K562 (cell line): ENCODE data around the gene PI4K2A. TPM values are rescaled to one million over a fixed set of nuclear protein-coding genes. Genes with fewer than 3 reads are reported as not detected.

Source experiments
- ATAC-seq: fragments of 200-7000 bp; cut with Tn5 transposase; 3 replicates; pipeline ENCODE4 v1.9.1; 2020; ENCODE audit warnings: moderate library complexity
- BruUV-seq: library from RNA; stranded (reverse); fragments of 400-500 nt; replicated peaks from 2 replicates; lab custom pipeline; 2021; lab: Mats Ljungman, UMichigan
- CTCF ChIA-PET: fragments of 300-600 bp; formaldehyde crosslinking; extraction: SDS; loops from one replicate; lab custom pipeline; 2021; ENCODE audit warnings: low intra/inter-chr PET ratio; lab: Yijun Ruan, JAX
- POLR2A ChIA-PET: fragments of 300-600, 350-650 bp; sonication (Branson Sonifier 250); formaldehyde crosslinking; extraction: SDS; loops from one replicate; lab custom pipeline; 2021; ENCODE audit warnings: antibody characterized with exemption, inconsistent platforms; lab: Yijun Ruan, JAX
- DNase-seq, 4 experiments: peaks; one replicate each; pipeline versions ENCODE4 v3.0.0 to v3.0.0-alpha.2; 2011 to 2018; ENCODE audit warnings: low spot score in 3 of 4, mixed read lengths in 3 of 4; ENCODE audit errors: extremely low read depth in 1 of 4
- FAIRE-seq: peaks from 2 replicates; lab custom pipeline; 2011; peaks lifted over from hg19 to GRCh38; lab: Jason Lieb, UNC
- H2AFZ ChIP-seq: 2 replicates; pipeline ENCODE4 v1.6.0; 2011; ENCODE audit warnings: low read depth, low read length, control low read depth, inconsistent platforms
- H3K27ac ChIP-seq: fragments of 200-600 bp; 3 replicates; pipeline ENCODE4 v1.8.0; 2011; ENCODE audit warnings: low read depth, mild to moderate bottlenecking, control low read depth, inconsistent platforms, low read length, moderate library complexity, mixed read lengths; ENCODE audit errors: extremely low read depth
- H3K27me3 ChIP-seq, 2 experiments: fragments of 300-600 bp in 1 of 2; 2 replicates in 1 of 2; 3 replicates in 1 of 2; pipeline versions ENCODE4 v1.6.0 to v1.8.0; 2011; ENCODE audit warnings: inconsistent platforms in 2 of 2, low read length in 2 of 2, mild to moderate bottlenecking in 1 of 2, mixed read lengths in 1 of 2, moderate library complexity in 1 of 2; ENCODE audit not compliant: control insufficient read depth in 2 of 2, insufficient read depth in 2 of 2
- H3K36me3 ChIP-seq: fragments of 300-600 bp; 3 replicates; pipeline ENCODE4 v1.8.0; 2011; ENCODE audit warnings: mild to moderate bottlenecking, low read length, inconsistent platforms; ENCODE audit not compliant: control insufficient read depth, insufficient read depth
- H3K4me1 ChIP-seq, 2 experiments: fragments of 200-600 bp in 1 of 2; replicated peaks in 1 of 2; 2 replicates in 1 of 2; 3 replicates in 1 of 2; pipeline versions ENCODE4 v1.5.1 to v1.8.0; 2011; ENCODE audit warnings: inconsistent platforms in 2 of 2, low read length in 2 of 2, mild to moderate bottlenecking in 1 of 2, mixed read lengths in 1 of 2, moderate library complexity in 1 of 2; ENCODE audit not compliant: control insufficient read depth in 2 of 2, insufficient read depth in 2 of 2
- H3K4me2 ChIP-seq: 2 replicates; pipeline ENCODE4 v1.6.1; 2011; ENCODE audit warnings: low read length, control low read depth, inconsistent platforms, mixed read lengths; ENCODE audit not compliant: insufficient read depth
- H3K4me3 ChIP-seq: fragments of 200-600 bp; sonication (generic), shearing (Covaris generic); 2 replicates; pipeline ENCODE4 v1.5.1; 2016; ENCODE audit warnings: control low read depth, inconsistent platforms
- H3K79me2 ChIP-seq: fragments of 200-600 bp; 3 replicates; pipeline ENCODE4 v1.8.0; 2011; ENCODE audit warnings: low read length, inconsistent platforms; ENCODE audit not compliant: control insufficient read depth, insufficient read depth
- H3K9ac ChIP-seq, 2 experiments: 2 replicates each; pipeline versions ENCODE4 v1.6.0 to v1.6.1; 2011; ENCODE audit warnings: low read depth in 2 of 2, low read length in 2 of 2, control low read depth in 1 of 2, inconsistent platforms in 1 of 2, mild to moderate bottlenecking in 1 of 2, mixed read lengths in 1 of 2; ENCODE audit not compliant: insufficient read depth in 1 of 2
- H3K9me1 ChIP-seq: one replicate; pipeline ENCODE4 v1.6.0; 2011; ENCODE audit warnings: inconsistent platforms, mild to moderate bottlenecking, low read length, moderate library complexity; ENCODE audit not compliant: control insufficient read depth, insufficient read depth
- H3K9me3 ChIP-seq: replicated peaks from 2 replicates; pipeline ENCODE4 v1.5.1; 2011; ENCODE audit warnings: low read depth, low read length, inconsistent platforms; ENCODE audit not compliant: control insufficient read depth, insufficient read depth
- H4K20me1 ChIP-seq: replicated peaks from 2 replicates; pipeline ENCODE4 v1.6.1; 2011; ENCODE audit warnings: low read length, inconsistent platforms, mixed read lengths; ENCODE audit not compliant: control insufficient read depth, insufficient read depth
- FOXO4 ChIP-seq: fragments of 450-650 bp; formaldehyde crosslinking; IDR thresholded peaks from 2 replicates; pipeline ENCODE4 v1.4.0; 2020; ENCODE audit warnings: mild to moderate bottlenecking, moderate library complexity
- HMGN3 ChIP-seq: IDR thresholded peaks from 2 replicates; pipeline ENCODE4 v1.6.1; 2011; ENCODE audit warnings: borderline replicate concordance, low read depth, mild to moderate bottlenecking, mixed read lengths, low read length; ENCODE audit not compliant: insufficient read length; ENCODE audit errors: extremely low read depth
- MAZ ChIP-seq, 2 experiments: fragments of 450-650 bp in 1 of 2; sonication (generic) in 1 of 2; formaldehyde crosslinking; IDR thresholded peaks in 1 of 2; conservative IDR thresholded peaks in 1 of 2; 2 replicates each; pipeline versions ENCODE4 v1.4.0 to v1.5.0; 2020; ENCODE audit warnings: mild to moderate bottlenecking in 1 of 2, missing genetic modification reagents in 1 of 2
- MED1 ChIP-seq: sonication (generic); formaldehyde crosslinking; IDR thresholded peaks from 2 replicates; pipeline ENCODE4 v1.8.1; 2023; ENCODE audit warnings: missing genetic modification reagents, borderline replicate concordance
- PHF8 ChIP-seq: fragments of 200-600 bp; sonication (generic); IDR thresholded peaks from 2 replicates; pipeline ENCODE4 v1.6.1; 2012; ENCODE audit warnings: mixed run types, mild to moderate bottlenecking, inconsistent platforms, low read length, moderate library complexity, borderline replicate concordance
- SP2 ChIP-seq: IDR thresholded peaks from 2 replicates; pipeline ENCODE4 v1.6.1; 2011; ENCODE audit warnings: mild to moderate bottlenecking, low read depth, low read length, moderate library complexity; ENCODE audit not compliant: poor library complexity, severe bottlenecking; ENCODE audit errors: extremely low read depth
- TCFL5 ChIP-seq: fragments of 250-450 bp; sonication (Bioruptor Pico); conservative IDR thresholded peaks from 2 replicates; pipeline ENCODE4 v1.6.1; 2021; ENCODE audit warnings: mild to moderate bottlenecking, moderate library complexity, matching md5 sums
- TEAD2 ChIP-seq: fragments of 450-650 bp; IDR thresholded peaks from 2 replicates; pipeline ENCODE4 v1.6.1; 2016; ENCODE audit warnings: missing genetic modification characterization, control low read depth, missing compliant biosample characterization
- XRCC4 ChIP-seq: IDR thresholded peaks from one replicate; pipeline ENCODE4 v1.6.1; 2011; ENCODE audit not compliant: insufficient read depth, insufficient read length; ENCODE audit errors: extremely low read depth
- ZEB2 ChIP-seq: fragments of 450-650 bp; IDR thresholded peaks from 2 replicates; pipeline ENCODE4 v1.6.1; 2016
- ZHX1 ChIP-seq: fragments of 150-350 bp; conservative IDR thresholded peaks from 2 replicates; pipeline ENCODE4 v1.6.1; 2014; ENCODE audit warnings: low read length
- ZNF143 ChIP-seq: sonication (generic); formaldehyde crosslinking; IDR thresholded peaks from 2 replicates; pipeline ENCODE4 v1.9.0; 2022; ENCODE audit warnings: mild to moderate bottlenecking, missing genetic modification reagents
- ZNF232 ChIP-seq: sonication (generic); formaldehyde crosslinking; IDR thresholded peaks from 2 replicates; pipeline ENCODE4 v1.8.0; 2022; ENCODE audit warnings: mild to moderate bottlenecking, missing genetic modification reagents
- ZNF431 ChIP-seq: sonication (generic); formaldehyde crosslinking; IDR thresholded peaks from 2 replicates; pipeline ENCODE4 v1.8.0; 2022; ENCODE audit warnings: mild to moderate bottlenecking, missing genetic modification reagents
- WGBS: fragments of 100-300 bp; shearing (Covaris generic); methylation state at CpG from one replicate; pipeline ENCODE4 v1.1.6; 2016; ENCODE audit warnings: low coverage, mixed read lengths; ENCODE audit not compliant: insufficient coverage; ENCODE audit errors: missing lambda C conversion rate; 5-methylcytosine and 5-hydroxymethylcytosine counted together
- in situ Hi-C: fragments of 300-500 bp; cut with MboI; formaldehyde crosslinking; loops from 4 replicates; pipeline ENCODE4 v1.15.0; 2018; ENCODE audit warnings: inconsistent platforms, mixed read lengths
- intact Hi-C: fragments of 100-400 bp; cut with micrococcal nuclease; formaldehyde crosslinking; loops from 2 replicates; pipeline ENCODE4 v1.14.2; 2022
- polyA plus RNA-seq, 8 experiments: library from polyadenylated mRNA; depleted of rRNA in 4 of 8; stranded (reverse) in 5 of 8; unstranded in 3 of 8; fragments of >200 nt; fragmentation: Nextera tagmentation in 2 of 8; fragmentation: Illumina TruSeq in 1 of 8; extraction: Ambion mirVana in 2 of 8; extraction: Trizol in 1 of 8; gene quantifications; 2 replicates each; pipeline versions ENCODE4 v1.2.1 to v1.2.3, GENCODE V29; 2011 to 2014; ENCODE audit warnings: inconsistent platforms in 1 of 8, missing spikeins in 1 of 8
- total RNA-seq, 7 experiments: library from RNA; depleted of rRNA in 6 of 7; stranded (reverse); fragments of >200 nt in 6 of 7; fragmentation: Illumina TruSeq in 2 of 7; extraction: Trizol in 2 of 7; gene quantifications; 2 replicates each; pipeline versions ENCODE4 v1.2.1 to v1.2.3, GENCODE V29; 2011 to 2021; ENCODE audit warnings: low replicate concordance in 1 of 7
- TF ChIP-seq, protein P1 (sequence below): sonication (generic); formaldehyde crosslinking; IDR thresholded peaks from 2 replicates; pipeline ENCODE4 v1.8.0; 2022; ENCODE audit warnings: missing genetic modification reagents, mild to moderate bottlenecking, borderline replicate concordance
- TF ChIP-seq, protein P2 (sequence below), 3 experiments: IDR thresholded peaks in 2 of 3; conservative IDR thresholded peaks in 1 of 3; 2 replicates each; pipeline ENCODE4 v1.5.1; 2011 to 2012; ENCODE audit warnings: low read length in 3 of 3, mild to moderate bottlenecking in 3 of 3, control low read depth in 2 of 3, improper control_type of control experiment in 1 of 3, inconsistent platforms in 1 of 3, low read depth in 1 of 3, mixed read lengths in 1 of 3, moderate library complexity in 1 of 3; ENCODE audit not compliant: insufficient read depth in 2 of 3

PI4K2A gene
- total and polyA plus RNA-seq, 9 of the 15 experiments (the other 6 are each of a cell fraction or from before 2014, with no cell fraction given): 4.4 to 28.4 (median 16.5) TPM

DNA sequence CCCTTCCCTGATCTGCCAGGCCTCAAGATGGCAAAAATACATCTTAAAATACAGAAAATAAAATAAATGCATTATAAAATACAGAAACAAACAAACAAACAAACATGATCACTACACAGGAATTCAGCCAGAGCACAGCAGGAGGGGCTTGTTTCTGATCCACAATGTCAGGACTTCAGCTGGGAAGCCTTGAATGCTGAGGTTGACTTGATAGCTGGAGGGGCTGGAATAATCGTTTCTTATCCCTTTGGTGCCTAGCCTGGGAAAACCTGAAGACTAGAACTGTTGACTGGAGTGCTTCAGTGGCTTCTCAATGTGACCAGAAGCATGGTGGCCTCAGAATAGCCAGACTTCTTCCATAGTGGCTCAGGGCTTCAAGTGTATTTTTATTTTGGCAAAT, 63.9 kb downstream of the PI4K2A start:
- ChIA-PET CTCF (no interaction called here), POLR2A (interaction anchor here (0.7 to 1.4 kb wide), 3 partner anchors 11 to 1781 kb away, joined by 3 read pairs; partner anchors contain the start of gene AVPI1)
- Histone ChIP-seq H3K79me2 (no peaks in the 10 kb centered on the region), H3K4me1 (peaks cover 0 to 3% of the 10 kb centered on the region in 2 experiments; a peak in 4 of 5 replicates), H3K9me1 (no peaks in the 10 kb centered on the region), H4K20me1 (no peaks in the 10 kb centered on the region; the same call in 1 of the 2 replicates), H2AFZ (no peak overlapping the region), H3K4me2 (no peak overlapping the region), H3K9me3 (no peaks in the 10 kb centered on the region), H3K36me3 (no peaks in the 10 kb centered on the region), H3K4me3 (no peak overlapping the region), H3K9ac (no peak overlapping the region), H3K27me3 (no peaks in the 10 kb centered on the region), H3K27ac (no peak overlapping the region)
- no peak for DNase-seq
- intact Hi-C loops (no loop called here), in situ Hi-C loops (no loop called here)
- no TSS peak for BruUV-seq
- FAIRE-seq: no peak
- ATAC-seq: no peak
- WGBS: 33% methylated on average over 1 of the region's 1 CpG
- TF ChIP-seq ZNF431 (CRISPR knock-in tag) (no peak), XRCC4 (no peak), ZNF232 (CRISPR knock-in tag) (no peak), TEAD2 (tag) (no peak), PHF8 (no peak), ZEB2 (no peak), SP2 (no peak), HMGN3 (no peak), ZNF143 (CRISPR knock-in tag) (no peak), MED1 (CRISPR knock-in tag) (no peak), MAZ (CRISPR knock-in tag; conservative IDR thresholded peaks at IDR 0.05 in 1 of 2, IDR thresholded peaks at IDR 0.05 in 1 of 2) (no peak), ZHX1 (no peak), FOXO4 (CRISPR knock-in tag) (no peak), TCFL5 (no peak)
- TF ChIP-seq, protein P1, sequence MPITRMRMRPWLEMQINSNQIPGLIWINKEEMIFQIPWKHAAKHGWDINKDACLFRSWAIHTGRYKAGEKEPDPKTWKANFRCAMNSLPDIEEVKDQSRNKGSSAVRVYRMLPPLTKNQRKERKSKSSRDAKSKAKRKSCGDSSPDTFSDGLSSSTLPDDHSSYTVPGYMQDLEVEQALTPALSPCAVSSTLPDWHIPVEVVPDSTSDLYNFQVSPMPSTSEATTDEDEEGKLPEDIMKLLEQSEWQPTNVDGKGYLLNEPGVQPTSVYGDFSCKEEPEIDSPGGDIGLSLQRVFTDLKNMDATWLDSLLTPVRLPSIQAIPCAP (CRISPR knock-in tag): no peak
- TF ChIP-seq, protein P2, sequence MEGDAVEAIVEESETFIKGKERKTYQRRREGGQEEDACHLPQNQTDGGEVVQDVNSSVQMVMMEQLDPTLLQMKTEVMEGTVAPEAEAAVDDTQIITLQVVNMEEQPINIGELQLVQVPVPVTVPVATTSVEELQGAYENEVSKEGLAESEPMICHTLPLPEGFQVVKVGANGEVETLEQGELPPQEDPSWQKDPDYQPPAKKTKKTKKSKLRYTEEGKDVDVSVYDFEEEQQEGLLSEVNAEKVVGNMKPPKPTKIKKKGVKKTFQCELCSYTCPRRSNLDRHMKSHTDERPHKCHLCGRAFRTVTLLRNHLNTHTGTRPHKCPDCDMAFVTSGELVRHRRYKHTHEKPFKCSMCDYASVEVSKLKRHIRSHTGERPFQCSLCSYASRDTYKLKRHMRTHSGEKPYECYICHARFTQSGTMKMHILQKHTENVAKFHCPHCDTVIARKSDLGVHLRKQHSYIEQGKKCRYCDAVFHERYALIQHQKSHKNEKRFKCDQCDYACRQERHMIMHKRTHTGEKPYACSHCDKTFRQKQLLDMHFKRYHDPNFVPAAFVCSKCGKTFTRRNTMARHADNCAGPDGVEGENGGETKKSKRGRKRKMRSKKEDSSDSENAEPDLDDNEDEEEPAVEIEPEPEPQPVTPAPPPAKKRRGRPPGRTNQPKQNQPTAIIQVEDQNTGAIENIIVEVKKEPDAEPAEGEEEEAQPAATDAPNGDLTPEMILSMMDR (IDR thresholded peaks at IDR 0.05 in 2 of 3, conservative IDR thresholded peaks at IDR 0.05 in 1 of 3; ENCODE audit: insufficient read depth in 2 of 3, low read depth in 1 of 3, low read length in 3 of 3): no peak
